Mesothelial cell of epicardium (in vitro differentiated cells): ENCODE data around the gene SETD5. TPM values are rescaled to one million over a fixed set of nuclear protein-coding genes. Genes with fewer than 3 reads are reported as not detected.

Experiments used
- DNase-seq, 2 experiments: peaks; one replicate each; pipeline ENCODE4 v3.0.0; 2021; ENCODE audit warnings: low spot score in 2 of 2; ENCODE audit not compliant: unreplicated experiment in 2 of 2
- H3K27ac Mint-ChIP-seq: 2 replicates; pipeline ENCODE4 v1.8.0; 2021; ENCODE audit warnings: mixed read lengths
- H3K27me3 Mint-ChIP-seq: 2 replicates; pipeline ENCODE4 v1.8.0; 2021; ENCODE audit warnings: low read depth, mixed read lengths
- H3K36me3 Mint-ChIP-seq: 2 replicates; pipeline ENCODE4 v1.8.0; 2021; ENCODE audit warnings: mixed read lengths
- H3K4me1 Mint-ChIP-seq: 2 replicates; pipeline ENCODE4 v1.8.0; 2021; ENCODE audit warnings: mixed read lengths
- H3K4me3 Mint-ChIP-seq: 2 replicates; pipeline ENCODE4 v1.8.0; 2021; ENCODE audit warnings: mild to moderate bottlenecking, moderate library complexity, mixed read lengths
- H3K9me3 Mint-ChIP-seq: 2 replicates; pipeline ENCODE4 v1.8.0; 2021; ENCODE audit warnings: mixed read lengths
- total RNA-seq: library from RNA; stranded (reverse); gene quantifications from 3 replicates; pipeline ENCODE4 v1.2.1, GENCODE V29; 2021
- TF ChIP-seq, protein P1 (sequence below): fragments of 200-600 bp; sonication (generic); IDR thresholded peaks from one replicate; pipeline ENCODE4 v1.5.0; 2021; ENCODE audit warnings: antibody characterized with exemption; ENCODE audit not compliant: unreplicated experiment

Gene SETD5
- total RNA-seq, 1 donor from 2014 or later, result 254 TPM

DNA sequence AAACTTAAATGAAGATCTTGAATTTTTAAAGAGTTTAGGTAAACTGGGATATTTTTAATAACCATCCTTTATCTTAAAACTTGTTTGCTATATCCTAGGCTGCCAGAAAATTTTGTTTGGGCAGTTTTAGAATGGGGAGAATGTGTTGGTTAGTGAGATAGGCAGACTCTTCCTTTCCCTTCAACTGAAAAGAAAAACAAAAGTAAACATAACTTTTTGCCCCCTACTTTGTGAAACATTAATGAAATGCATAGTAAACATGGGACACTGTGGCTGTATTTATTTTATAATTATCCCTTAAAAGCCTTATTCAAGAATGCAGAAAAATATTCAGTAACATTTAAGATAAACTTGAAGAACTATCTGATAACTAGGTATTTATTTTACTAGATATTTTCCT is 31.0 kb downstream of the SETD5 start:
- H3K27ac Mint-ChIP-seq, result no peak overlapping the region
- TF ChIP-seq, protein P1, sequence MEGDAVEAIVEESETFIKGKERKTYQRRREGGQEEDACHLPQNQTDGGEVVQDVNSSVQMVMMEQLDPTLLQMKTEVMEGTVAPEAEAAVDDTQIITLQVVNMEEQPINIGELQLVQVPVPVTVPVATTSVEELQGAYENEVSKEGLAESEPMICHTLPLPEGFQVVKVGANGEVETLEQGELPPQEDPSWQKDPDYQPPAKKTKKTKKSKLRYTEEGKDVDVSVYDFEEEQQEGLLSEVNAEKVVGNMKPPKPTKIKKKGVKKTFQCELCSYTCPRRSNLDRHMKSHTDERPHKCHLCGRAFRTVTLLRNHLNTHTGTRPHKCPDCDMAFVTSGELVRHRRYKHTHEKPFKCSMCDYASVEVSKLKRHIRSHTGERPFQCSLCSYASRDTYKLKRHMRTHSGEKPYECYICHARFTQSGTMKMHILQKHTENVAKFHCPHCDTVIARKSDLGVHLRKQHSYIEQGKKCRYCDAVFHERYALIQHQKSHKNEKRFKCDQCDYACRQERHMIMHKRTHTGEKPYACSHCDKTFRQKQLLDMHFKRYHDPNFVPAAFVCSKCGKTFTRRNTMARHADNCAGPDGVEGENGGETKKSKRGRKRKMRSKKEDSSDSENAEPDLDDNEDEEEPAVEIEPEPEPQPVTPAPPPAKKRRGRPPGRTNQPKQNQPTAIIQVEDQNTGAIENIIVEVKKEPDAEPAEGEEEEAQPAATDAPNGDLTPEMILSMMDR, result no peak
- peaks cover 27% of the 10 kb centered on the region for H3K36me3 Mint-ChIP-seq

DNA sequence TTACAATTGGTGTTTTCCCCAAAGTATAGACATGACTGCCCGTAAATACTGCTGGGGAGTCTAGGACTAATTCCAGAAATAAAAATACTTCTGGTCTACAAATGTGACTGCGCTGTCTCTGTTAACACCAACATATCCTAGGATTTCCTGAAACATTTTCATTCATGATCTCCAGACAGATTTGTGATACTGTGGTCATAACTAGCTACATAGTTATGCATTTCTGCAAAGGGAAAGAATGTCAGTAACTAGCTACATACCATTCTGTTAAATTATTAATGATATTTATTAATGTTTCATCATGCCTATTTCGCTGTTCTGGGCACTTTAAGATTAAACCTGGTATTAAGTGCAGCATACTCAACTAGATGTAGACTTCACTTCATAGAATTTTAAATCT is 33.3 kb downstream of the SETD5 start:
- TF ChIP-seq, protein P1, result no peak
- Mint-ChIP-seq H3K9me3 (no peaks in the 10 kb centered on the region), H3K4me1 (no peaks in the 10 kb centered on the region), H3K27me3 (no peaks in the 10 kb centered on the region), H3K4me3 (no peak overlapping the region), H3K27ac (no peak overlapping the region), H3K36me3 (peaks cover 46% of the 10 kb centered on the region)
- DNase-seq, result no peak

More for the DNA sequence above, 31.0 kb downstream of the SETD5 start:
- Mint-ChIP-seq H3K9me3 (no peaks in the 10 kb centered on the region), H3K27me3 (no peaks in the 10 kb centered on the region), H3K4me3 (no peak overlapping the region), H3K4me1 (peaks cover 13% of the 10 kb centered on the region)
- no peak for DNase-seq

DNA sequence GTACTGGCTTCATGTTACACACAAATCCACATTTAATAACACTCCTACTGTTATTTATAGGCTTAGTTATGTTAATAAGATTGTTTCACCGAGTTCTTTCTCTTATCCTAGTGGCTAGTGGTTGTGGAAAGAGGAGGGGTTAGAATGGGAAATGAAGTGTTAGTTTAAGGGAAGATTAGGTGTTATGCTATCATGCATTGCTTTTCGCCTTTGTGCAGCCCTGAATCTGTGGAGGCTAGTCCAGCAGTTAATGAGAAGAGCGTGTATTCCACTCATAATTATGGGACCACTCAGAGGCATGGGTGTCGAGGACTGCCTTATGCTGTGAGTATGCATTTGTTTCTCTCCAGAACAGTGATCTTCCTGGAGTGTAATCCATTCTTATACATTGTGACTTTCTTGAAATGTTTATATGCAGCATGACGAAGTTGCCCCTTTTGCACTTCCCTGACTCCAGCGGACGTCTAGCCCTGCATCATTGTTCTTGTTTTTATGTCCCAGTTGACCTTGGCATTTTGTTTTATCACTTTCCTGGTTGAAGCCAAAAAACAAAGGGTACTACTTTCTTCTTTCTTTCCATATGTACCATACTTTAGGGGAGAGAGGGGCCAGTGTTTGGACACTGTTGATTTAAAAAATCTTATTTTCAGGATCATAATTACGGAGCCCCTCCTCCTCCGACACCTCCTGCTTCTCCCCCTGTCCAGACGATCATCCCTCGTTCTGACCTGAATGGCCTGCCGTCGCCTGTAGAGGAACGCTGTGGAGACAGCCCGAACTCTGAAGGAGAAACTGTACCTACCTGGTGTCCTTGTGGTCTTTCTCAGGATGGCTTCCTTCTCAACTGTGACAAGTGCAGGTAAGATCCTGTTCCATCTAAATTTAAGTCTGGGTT is 36.5 kb downstream of the SETD5 start:
- no peak for DNase-seq
- no peaks in the 10 kb centered on the region for H3K27me3 Mint-ChIP-seq
- no peak overlapping the region for H3K4me3 Mint-ChIP-seq
- TF ChIP-seq, protein P1, result no peak
- H3K9me3 Mint-ChIP-seq, result no peaks in the 10 kb centered on the region
- H3K27ac Mint-ChIP-seq, result no peak overlapping the region
- H3K36me3 Mint-ChIP-seq, result peaks cover 44% of the 10 kb centered on the region
- no peaks in the 10 kb centered on the region for H3K4me1 Mint-ChIP-seq

DNA sequence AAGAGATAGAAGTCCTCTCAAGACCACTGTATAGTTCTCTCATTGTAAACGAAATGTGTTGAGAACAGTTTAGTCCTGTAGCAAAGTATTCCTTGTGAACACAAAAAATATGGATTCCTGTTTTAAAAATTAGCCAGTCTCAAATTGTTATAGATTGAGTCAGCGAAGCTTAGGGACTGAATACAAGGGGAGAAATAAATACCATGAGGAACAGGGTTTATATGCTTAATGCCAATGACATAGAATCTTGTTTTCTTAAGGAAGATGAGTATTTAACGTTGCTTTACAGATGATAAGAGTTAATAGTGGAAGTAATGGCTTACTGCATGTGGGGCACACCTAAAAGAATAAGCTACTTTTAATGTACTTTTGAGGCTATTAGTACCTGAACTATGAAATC is 37.9 kb downstream of the SETD5 start:
- Mint-ChIP-seq H3K9me3 (no peaks in the 10 kb centered on the region), H3K4me3 (no peak overlapping the region), H3K27ac (no peak overlapping the region), H3K4me1 (peaks cover 4% of the 10 kb centered on the region), H3K36me3 (peaks cover 40% of the 10 kb centered on the region), H3K27me3 (no peaks in the 10 kb centered on the region)
- TF ChIP-seq, protein P1, result no peak
- DNase-seq, result no peak

DNA sequence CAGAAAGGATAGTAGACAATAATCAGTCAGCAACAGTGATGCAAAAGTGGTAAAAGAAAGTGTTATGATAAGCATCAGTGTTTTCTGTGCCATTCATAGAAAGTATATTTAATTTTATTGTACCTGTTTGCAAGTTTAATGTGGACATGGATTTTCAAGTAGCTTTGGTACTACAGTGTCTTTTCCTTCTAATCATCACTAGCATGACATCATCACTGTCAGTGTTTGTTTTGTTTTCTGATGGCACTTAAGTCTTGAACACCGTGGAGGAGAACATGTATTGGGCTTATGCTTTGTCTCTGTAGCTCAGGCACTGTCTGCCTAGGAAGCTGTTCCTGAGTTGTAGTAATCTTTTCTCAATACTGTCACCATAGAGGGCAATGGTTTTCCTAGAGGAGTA is 41.9 kb downstream of the SETD5 start:
- no peak for DNase-seq
- Mint-ChIP-seq H3K9me3 (no peaks in the 10 kb centered on the region), H3K27me3 (no peaks in the 10 kb centered on the region), H3K4me1 (peaks cover 5% of the 10 kb centered on the region), H3K36me3 (peaks cover 49% of the 10 kb centered on the region), H3K27ac (no peak overlapping the region), H3K4me3 (no peak overlapping the region)
- TF ChIP-seq, protein P1, result no peak
